HepG2 (cell line): ENCODE data around the gene DNAJC12.

Experiments
- ATF3 ChIP-seq: sonication (generic); formaldehyde crosslinking; IDR thresholded peaks from 2 replicates; pipeline ENCODE4 v1.4.0; 2020; ENCODE audit warnings: missing genetic modification reagents
- GATAD1 ChIP-seq: IDR thresholded peaks from 2 replicates; pipeline ENCODE4 v1.6.1; 2016; ENCODE audit warnings: missing genetic modification reagents, missing compliant biosample characterization
- SOX6 ChIP-seq, 2 experiments: fragments of 450-650 bp in 1 of 2; sonication (generic) in 1 of 2; formaldehyde crosslinking in 1 of 2; IDR thresholded peaks; 2 replicates each; pipeline versions ENCODE4 v1.4.0 to v1.6.1; 2017 to 2020; ENCODE audit warnings: antibody characterized with exemption in 1 of 2, mild to moderate bottlenecking in 1 of 2, missing genetic modification reagents in 1 of 2
- ZNF280B ChIP-seq: sonication (generic); formaldehyde crosslinking; IDR thresholded peaks from 2 replicates; pipeline ENCODE4 v1.5.0; 2020; ENCODE audit warnings: missing genetic modification reagents, mild to moderate bottlenecking, borderline replicate concordance
- TF ChIP-seq, protein P1 (sequence below): sonication (generic); formaldehyde crosslinking; IDR thresholded peaks from 2 replicates; pipeline ENCODE4 v1.5.0; 2020; ENCODE audit warnings: mild to moderate bottlenecking, missing genetic modification reagents

DNA sequence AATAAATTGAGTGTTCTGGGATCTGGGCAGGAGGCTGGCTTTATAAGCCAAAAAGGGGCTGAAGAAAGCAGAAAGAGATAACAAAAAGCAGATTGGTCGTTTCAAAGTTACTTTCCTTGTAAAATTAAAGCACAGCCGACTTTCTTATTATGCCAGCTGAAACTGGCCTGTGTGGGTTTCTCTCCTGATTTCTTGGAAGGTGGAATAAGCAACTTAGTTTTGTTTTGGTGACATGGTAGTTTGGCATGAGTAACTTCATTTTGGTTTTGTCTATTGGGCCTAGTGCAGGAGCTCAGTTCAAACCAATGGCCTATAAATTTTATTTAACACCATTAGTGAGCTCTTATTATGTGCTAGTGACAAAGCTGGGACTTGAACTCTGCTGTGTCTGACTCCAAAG is 13.2 kb upstream of the DNAJC12 start:
- TF ChIP-seq SOX6 (IDR thresholded peaks at IDR 0.05) (no peak), SOX6 (CRISPR knock-in tag; IDR thresholded peaks at IDR 0.05) (no peak), ATF3 (CRISPR knock-in tag) (no peak), ZNF280B (CRISPR knock-in tag) (no peak), GATAD1 (CRISPR knock-in tag) (no peak)
- TF ChIP-seq, protein P1, sequence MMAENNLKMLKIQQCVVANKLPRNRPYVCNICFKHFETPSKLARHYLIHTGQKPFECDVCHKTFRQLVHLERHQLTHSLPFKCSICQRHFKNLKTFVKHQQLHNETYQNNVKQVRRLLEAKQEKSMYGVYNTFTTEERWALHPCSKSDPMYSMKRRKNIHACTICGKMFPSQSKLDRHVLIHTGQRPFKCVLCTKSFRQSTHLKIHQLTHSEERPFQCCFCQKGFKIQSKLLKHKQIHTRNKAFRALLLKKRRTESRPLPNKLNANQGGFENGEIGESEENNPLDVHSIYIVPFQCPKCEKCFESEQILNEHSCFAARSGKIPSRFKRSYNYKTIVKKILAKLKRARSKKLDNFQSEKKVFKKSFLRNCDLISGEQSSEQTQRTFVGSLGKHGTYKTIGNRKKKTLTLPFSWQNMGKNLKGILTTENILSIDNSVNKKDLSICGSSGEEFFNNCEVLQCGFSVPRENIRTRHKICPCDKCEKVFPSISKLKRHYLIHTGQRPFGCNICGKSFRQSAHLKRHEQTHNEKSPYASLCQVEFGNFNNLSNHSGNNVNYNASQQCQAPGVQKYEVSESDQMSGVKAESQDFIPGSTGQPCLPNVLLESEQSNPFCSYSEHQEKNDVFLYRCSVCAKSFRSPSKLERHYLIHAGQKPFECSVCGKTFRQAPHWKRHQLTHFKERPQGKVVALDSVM (CRISPR knock-in tag): no peak
